Stimulated activated CD8-positive, alpha-beta memory T cell treated with anti-CD3 and anti-CD28 coated beads, Interleukin-15, amount 100 ng/mL, for 4 hours (primary cell): Measurements from ENCODE around the gene SPI1.

ENCODE experiments used
- DNase-seq, 2 donors: peaks; one replicate each; pipeline ENCODE4 v3.0.0-alpha.2; 2020; ENCODE audit warnings: low read depth in 2 of 2

SPI1 gene

GRCh38 chr11:47388697-47389576 lies 10.6 kb upstream of the SPI1 start:
- no peak for DNase-seq

- no peak for DNase-seq
Measured at GRCh38 chr11:47387944-47388696, 9.8 kb upstream of the SPI1 start.

GRCh38 chr11:47384498-47384897 lies 6.2 kb upstream of the SPI1 start:
- no peak for DNase-seq

GRCh38 chr11:47383071-47383470 lies 4.7 kb upstream of the SPI1 start:
- DNase-seq = no peak

GRCh38 chr11:47380078-47380477 lies 1.7 kb upstream of the SPI1 start:
- no peak for DNase-seq

- DNase-seq = no peak
Measured at GRCh38 chr11:47379317-47379716, 970 bp upstream of the SPI1 start.

GRCh38 chr11:47378836-47379170 lies 456 bp upstream of the SPI1 start:
- no peak for DNase-seq

- no peak for DNase-seq
Measured at GRCh38 chr11:47377571-47378009, 757 bp downstream of the SPI1 start.

GRCh38 chr11:47376525-47377371 lies 1.6 kb downstream of the SPI1 start:
- DNase-seq = no peak

- no peak for DNase-seq
Measured at GRCh38 chr11:47376107-47376524, 2.2 kb downstream of the SPI1 start.

- DNase-seq = no peak
Measured at GRCh38 chr11:47375546-47376085, 2.7 kb downstream of the SPI1 start.

GRCh38 chr11:47375020-47375419 lies 3.3 kb downstream of the SPI1 start:
- DNase-seq = no peak

- DNase-seq = no peak
Measured at GRCh38 chr11:47374720-47375019, 3.7 kb downstream of the SPI1 start.

GRCh38 chr11:47373876-47374719 lies 4.2 kb downstream of the SPI1 start:
- peak; percentile 55 to 65 for DNase-seq

GRCh38 chr11:47372422-47372821 lies 5.9 kb downstream of the SPI1 start:
- DNase-seq = no peak

- no peak for DNase-seq
Measured at GRCh38 chr11:47369676-47370075, 8.7 kb downstream of the SPI1 start.

- no peak for DNase-seq
Measured at GRCh38 chr11:47366020-47366490, 12.3 kb downstream of the SPI1 start.

GRCh38 chr11:47361419-47361818 lies 16.9 kb downstream of the SPI1 start:
- no peak for DNase-seq

GRCh38 chr11:47360341-47360740 lies 18.0 kb downstream of the SPI1 start:
- no peak for DNase-seq

GRCh38 chr11:47359586-47359985 lies 18.8 kb downstream of the SPI1 start:
- DNase-seq = no peak

GRCh38 chr11:47359162-47359561 lies 19.2 kb downstream of the SPI1 start:
- no peak for DNase-seq
